ENCODE measurements around the gene PAK4. TPM values are rescaled to one million over a fixed set of nuclear protein-coding genes. Genes with fewer than 3 reads are reported as not detected.

Gene PAK4
- total and polyA plus RNA-seq, 5 donors from 2014 or later: 0.87 to 10.9 (median 1.8) TPM

- H3K27me3 ChIP-seq (ENCODE audit: control insufficient read depth, insufficient read depth, low read length): no peaks in the 10 kb centered on the region
- peaks cover 17% of the 10 kb centered on the region for H3K4me1 ChIP-seq (ENCODE audit: control insufficient read depth, insufficient read depth, low read length, poor library complexity, severe bottlenecking)
- ATAC-seq (ENCODE audit: low read depth in 2 of 2) (no peak), DNase-seq (no peak)
- no peaks in the 10 kb centered on the region for H3K36me3 ChIP-seq (ENCODE audit: control insufficient read depth, insufficient read depth, low read length)
- peaks cover 5% of the 10 kb centered on the region for H3K27me3 Mint-ChIP-seq
- H3K27ac ChIP-seq (ENCODE audit: insufficient read depth, low read length, poor library complexity, severe bottlenecking): peak overlapping the region; percentile 11
- no peaks in the 10 kb centered on the region for H3K9me3 Mint-ChIP-seq
- H3K27ac Mint-ChIP-seq: peak overlapping the region in 2 of 3 donors; percentile 56 to 73
- no peak overlapping the region for H3K4me3 ChIP-seq (ENCODE audit: low read depth, low read length)
- H3K9me3 ChIP-seq (ENCODE audit: control insufficient read depth in 2 of 2, low read length in 2 of 2): no peaks in the 10 kb centered on the region
- H3K4me3 Mint-ChIP-seq: peak overlapping the region; percentile 21 to 80 (median 32)
- H3K36me3 Mint-ChIP-seq: no peaks in the 10 kb centered on the region
- H3K4me1 Mint-ChIP-seq: peaks cover 15 to 59% (median 40%) of the 10 kb centered on the region in 4 donors
Observed at GRCh38 chr19:39127812-39128515, 2.4 kb downstream of the PAK4 start.

GRCh38 chr19:39128516-39129079 lies 3.0 kb downstream of the PAK4 start:
- Mint-ChIP-seq H3K4me3 (peak overlapping the region in 2 of 4 donors; percentile 73 to 80), H3K4me1 (peaks cover 18 to 60% (median 41%) of the 10 kb centered on the region in 4 donors), H3K27ac (peak overlapping the region in 1 of 3 donors; percentile 56), H3K27me3 (peaks cover 5% of the 10 kb centered on the region), H3K9me3 (no peaks in the 10 kb centered on the region), H3K36me3 (no peaks in the 10 kb centered on the region)
- DNase-seq (no peak), ATAC-seq (ENCODE audit: low read depth in 2 of 2) (no peak)
- Histone ChIP-seq H3K4me1 (ENCODE audit: control insufficient read depth, insufficient read depth, low read length, poor library complexity, severe bottlenecking) (peaks cover 17% of the 10 kb centered on the region), H3K27ac (ENCODE audit: insufficient read depth, low read length, poor library complexity, severe bottlenecking) (no peak overlapping the region), H3K9me3 (ENCODE audit: control insufficient read depth in 2 of 2, low read length in 2 of 2) (no peaks in the 10 kb centered on the region), H3K4me3 (ENCODE audit: low read depth, low read length) (no peak overlapping the region), H3K27me3 (ENCODE audit: control insufficient read depth, insufficient read depth, low read length) (no peaks in the 10 kb centered on the region), H3K36me3 (ENCODE audit: control insufficient read depth, insufficient read depth, low read length) (no peaks in the 10 kb centered on the region)

- peak overlapping the region in 1 of 3 donors; percentile 74 for H3K27ac Mint-ChIP-seq
- DNase-seq (no peak), ATAC-seq (ENCODE audit: low read depth in 2 of 2) (no peak)
- no peaks in the 10 kb centered on the region for H3K36me3 ChIP-seq (ENCODE audit: control insufficient read depth, insufficient read depth, low read length)
- peaks cover 18 to 61% (median 40%) of the 10 kb centered on the region in 4 donors for H3K4me1 Mint-ChIP-seq
- no peaks in the 10 kb centered on the region for H3K9me3 Mint-ChIP-seq
- H3K27ac ChIP-seq (ENCODE audit: insufficient read depth, low read length, poor library complexity, severe bottlenecking): no peak overlapping the region
- H3K27me3 Mint-ChIP-seq: peaks cover 5% of the 10 kb centered on the region
- peaks cover 17% of the 10 kb centered on the region for H3K4me1 ChIP-seq (ENCODE audit: control insufficient read depth, insufficient read depth, low read length, poor library complexity, severe bottlenecking)
- no peaks in the 10 kb centered on the region for H3K27me3 ChIP-seq (ENCODE audit: control insufficient read depth, insufficient read depth, low read length)
- no peaks in the 10 kb centered on the region for H3K9me3 ChIP-seq (ENCODE audit: control insufficient read depth in 2 of 2, low read length in 2 of 2)
- H3K36me3 Mint-ChIP-seq: no peaks in the 10 kb centered on the region
- H3K4me3 ChIP-seq (ENCODE audit: low read depth, low read length): no peak overlapping the region
- peak overlapping the region in 2 of 4 donors; percentile 73 to 80 for H3K4me3 Mint-ChIP-seq
Observed at GRCh38 chr19:39129116-39129515, 3.5 kb downstream of the PAK4 start.

DNA sequence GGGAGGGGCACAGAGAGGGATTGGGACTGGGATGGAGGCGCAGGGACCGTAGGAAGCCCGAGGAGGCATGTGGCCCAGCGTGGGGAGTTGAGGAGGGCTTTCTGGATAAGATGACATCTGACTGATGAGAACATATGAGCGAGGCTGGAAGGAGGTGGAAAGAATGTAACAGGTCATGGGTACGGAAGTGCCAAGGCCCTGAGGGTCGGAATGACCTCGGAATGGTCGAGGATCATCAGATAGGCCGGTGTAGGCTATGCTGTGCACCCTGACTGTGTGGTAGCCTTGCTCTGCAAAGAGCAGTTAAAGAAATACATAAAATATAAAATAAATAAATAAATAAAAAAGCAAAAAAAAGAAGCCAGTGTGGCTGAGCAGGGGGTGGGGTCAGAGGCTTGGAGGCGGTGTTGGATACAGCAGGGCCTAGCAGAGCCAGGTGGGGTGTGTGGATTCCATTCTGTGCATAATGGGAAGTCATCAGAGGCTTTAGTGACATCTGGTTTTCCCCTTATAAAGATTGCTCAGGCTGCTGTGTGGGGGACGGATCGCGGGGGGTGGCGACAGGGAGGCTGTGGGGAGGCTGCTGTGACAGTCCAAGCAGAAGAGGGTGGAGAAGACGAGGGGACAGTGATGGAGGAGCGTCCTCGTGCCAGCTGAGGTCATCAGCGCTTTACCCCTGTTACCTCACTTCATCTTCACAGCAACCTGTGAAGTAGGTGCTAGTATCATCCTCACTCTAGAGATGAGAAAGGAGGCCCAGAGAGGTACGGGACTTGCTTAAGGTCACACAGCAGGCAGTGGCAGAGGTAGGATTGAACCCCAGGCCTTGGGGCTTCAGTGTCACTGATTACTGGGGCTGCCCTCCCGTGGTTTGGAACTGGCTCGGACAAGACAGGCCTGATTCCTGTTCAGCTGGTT lies 5.0 kb downstream of the PAK4 start:
- peaks cover 12 to 51% (median 33%) of the 10 kb centered on the region in 4 donors for H3K4me1 Mint-ChIP-seq
- H3K9me3 ChIP-seq (ENCODE audit: control insufficient read depth in 2 of 2, low read length in 2 of 2): no peaks in the 10 kb centered on the region
- H3K4me3 ChIP-seq (ENCODE audit: low read depth, low read length): no peak overlapping the region
- ATAC-seq (ENCODE audit: low read depth in 2 of 2): no peak
- no peak for DNase-seq
- H3K27me3 Mint-ChIP-seq: no peaks in the 10 kb centered on the region
- peaks cover 9% of the 10 kb centered on the region for H3K4me1 ChIP-seq (ENCODE audit: control insufficient read depth, insufficient read depth, low read length, poor library complexity, severe bottlenecking)
- H3K27ac Mint-ChIP-seq: peak overlapping the region in 2 of 3 donors; percentile 21 to 25
- H3K36me3 Mint-ChIP-seq: no peaks in the 10 kb centered on the region
- H3K36me3 ChIP-seq (ENCODE audit: control insufficient read depth, insufficient read depth, low read length): no peaks in the 10 kb centered on the region
- no peaks in the 10 kb centered on the region for H3K9me3 Mint-ChIP-seq
- H3K27me3 ChIP-seq (ENCODE audit: control insufficient read depth, insufficient read depth, low read length): no peaks in the 10 kb centered on the region
- no peak overlapping the region for H3K27ac ChIP-seq (ENCODE audit: insufficient read depth, low read length, poor library complexity, severe bottlenecking)
- H3K4me3 Mint-ChIP-seq: peak overlapping the region in 1 of 4 donors; percentile 21

- no peaks in the 10 kb centered on the region for H3K36me3 Mint-ChIP-seq
- no peaks in the 10 kb centered on the region for H3K9me3 ChIP-seq (ENCODE audit: control insufficient read depth in 2 of 2, low read length in 2 of 2)
- H3K27ac ChIP-seq (ENCODE audit: insufficient read depth, low read length, poor library complexity, severe bottlenecking): no peak overlapping the region
- no peak overlapping the region for H3K4me3 Mint-ChIP-seq
- no peak for ATAC-seq (ENCODE audit: low read depth in 2 of 2)
- no peak overlapping the region for H3K4me3 ChIP-seq (ENCODE audit: low read depth, low read length)
- peak overlapping the region in 1 of 3 donors; percentile 21 for H3K27ac Mint-ChIP-seq
- no peaks in the 10 kb centered on the region for H3K27me3 ChIP-seq (ENCODE audit: control insufficient read depth, insufficient read depth, low read length)
- H3K27me3 Mint-ChIP-seq: no peaks in the 10 kb centered on the region
- peaks cover 11 to 48% (median 30%) of the 10 kb centered on the region in 4 donors for H3K4me1 Mint-ChIP-seq
- no peak for DNase-seq
- H3K9me3 Mint-ChIP-seq: no peaks in the 10 kb centered on the region
- H3K36me3 ChIP-seq (ENCODE audit: control insufficient read depth, insufficient read depth, low read length): no peaks in the 10 kb centered on the region
- peaks cover 3% of the 10 kb centered on the region for H3K4me1 ChIP-seq (ENCODE audit: control insufficient read depth, insufficient read depth, low read length, poor library complexity, severe bottlenecking)
Observed at GRCh38 chr19:39131255-39131755, 5.7 kb downstream of the PAK4 start.

- DNase-seq (no peak), ATAC-seq (ENCODE audit: low read depth in 2 of 2) (no peak)
- peaks cover 4% of the 10 kb centered on the region for H3K36me3 Mint-ChIP-seq
- H3K36me3 ChIP-seq (ENCODE audit: control insufficient read depth, insufficient read depth, low read length): no peaks in the 10 kb centered on the region
- no peaks in the 10 kb centered on the region for H3K4me1 ChIP-seq (ENCODE audit: control insufficient read depth, insufficient read depth, low read length, poor library complexity, severe bottlenecking)
- H3K4me1 Mint-ChIP-seq: peaks cover 6 to 41% (median 31%) of the 10 kb centered on the region in 4 donors
- no peaks in the 10 kb centered on the region for H3K27me3 ChIP-seq (ENCODE audit: control insufficient read depth, insufficient read depth, low read length)
- H3K9me3 ChIP-seq (ENCODE audit: control insufficient read depth in 2 of 2, low read length in 2 of 2): no peaks in the 10 kb centered on the region
- peak overlapping the region in 1 of 4 donors; percentile 67 for H3K4me3 Mint-ChIP-seq
- H3K27ac ChIP-seq (ENCODE audit: insufficient read depth, low read length, poor library complexity, severe bottlenecking): no peak overlapping the region
- no peak overlapping the region for H3K27ac Mint-ChIP-seq
- H3K4me3 ChIP-seq (ENCODE audit: low read depth, low read length): no peak overlapping the region
- H3K9me3 Mint-ChIP-seq: no peaks in the 10 kb centered on the region
- H3K27me3 Mint-ChIP-seq: no peaks in the 10 kb centered on the region
Observed at GRCh38 chr19:39132344-39132969, 6.9 kb downstream of the PAK4 start.

Data from CD4-positive, CD25-positive, alpha-beta regulatory T cell (primary cell).